WTC11 (cell line): Measurements from ENCODE around the gene ZNF804B. TPM values are rescaled to one million over a fixed set of nuclear protein-coding genes. Genes with fewer than 3 reads are reported as not detected.

Experiments
- ATAC-seq: fragments of 200-7000 bp; cut with Tn5 transposase; 2 replicates; pipeline ENCODE4 v1.10.0; 2021; ENCODE audit warnings: mild to moderate bottlenecking, moderate library complexity
- CTCF ChIA-PET: fragments of 300-600 bp; sonication (Branson Sonifier 250); formaldehyde crosslinking; loops from one replicate; lab custom pipeline; 2021; ENCODE audit warnings: antibody characterized with exemption; lab: Charles Lee
- POLR2A ChIA-PET: fragments of 350-600 bp; sonication (Branson Sonifier 250); formaldehyde crosslinking; loops from one replicate; lab custom pipeline; 2021; ENCODE audit warnings: antibody characterized with exemption; lab: Charles Lee
- DNase-seq: peaks from one replicate; pipeline ENCODE4 v3.0.0; 2021; ENCODE audit warnings: low spot score
- H3K27ac Mint-ChIP-seq: 2 replicates; pipeline ENCODE4 v1.8.0; 2021; ENCODE audit warnings: mixed read lengths
- H3K27me3 Mint-ChIP-seq: 2 replicates; pipeline ENCODE4 v1.8.0; 2021; ENCODE audit warnings: low read depth, mild to moderate bottlenecking, moderate library complexity, mixed read lengths
- H3K36me3 Mint-ChIP-seq: 2 replicates; pipeline ENCODE4 v1.8.0; 2021; ENCODE audit warnings: mixed read lengths
- H3K4me1 Mint-ChIP-seq: 2 replicates; pipeline ENCODE4 v1.8.0; 2022; ENCODE audit warnings: mixed read lengths
- H3K4me3 Mint-ChIP-seq: 2 replicates; pipeline ENCODE4 v1.8.0; 2021; ENCODE audit warnings: mild to moderate bottlenecking, moderate library complexity, mixed read lengths
- H3K9me3 Mint-ChIP-seq: 2 replicates; pipeline ENCODE4 v1.8.0; 2021; ENCODE audit warnings: mixed read lengths
- CBFB ChIP-seq: sonication (generic); formaldehyde crosslinking; IDR thresholded peaks from 2 replicates; pipeline ENCODE4 v1.8.1; 2022; ENCODE audit warnings: mild to moderate bottlenecking, low read depth, missing genetic modification reagents
- EMX1 ChIP-seq: fragments of 250-450 bp; sonication (Bioruptor Pico); IDR thresholded peaks from 2 replicates; pipeline ENCODE4 v1.8.0; 2021; ENCODE audit warnings: mild to moderate bottlenecking
- FOXP1 ChIP-seq: sonication (generic); formaldehyde crosslinking; IDR thresholded peaks from 2 replicates; pipeline ENCODE4 v1.8.0; 2022; ENCODE audit warnings: missing genetic modification reagents, mild to moderate bottlenecking, moderate library complexity, borderline replicate concordance
- GRHL2 ChIP-seq: fragments of 250-450 bp; sonication (Bioruptor Pico); IDR thresholded peaks from 2 replicates; pipeline ENCODE4 v1.8.0; 2022; ENCODE audit warnings: mild to moderate bottlenecking, moderate library complexity; ENCODE audit not compliant: insufficient replicate concordance, severe bottlenecking
- GTF2I ChIP-seq: fragments of 250-450 bp; sonication (Bioruptor Pico); conservative IDR thresholded peaks from 2 replicates; pipeline ENCODE4 v1.4.0; 2021; ENCODE audit warnings: mild to moderate bottlenecking
- HMGA2 ChIP-seq: fragments of 250-450 bp; sonication (Bioruptor Pico); IDR thresholded peaks from 2 replicates; pipeline ENCODE4 v1.4.0; 2021; ENCODE audit warnings: mild to moderate bottlenecking, moderate library complexity
- MXD4 ChIP-seq: fragments of 250-450 bp; sonication (Bioruptor Pico); IDR thresholded peaks from 2 replicates; pipeline ENCODE4 v1.8.0; 2021; ENCODE audit warnings: mild to moderate bottlenecking, moderate library complexity, borderline replicate concordance
- NFE2L1 ChIP-seq: sonication (generic); formaldehyde crosslinking; IDR thresholded peaks from 2 replicates; pipeline ENCODE4 v1.8.1; 2023; ENCODE audit warnings: missing genetic modification reagents
- NR1H2 ChIP-seq: sonication (generic); formaldehyde crosslinking; IDR thresholded peaks from 2 replicates; pipeline ENCODE4 v1.9.0; 2021; ENCODE audit warnings: mild to moderate bottlenecking, moderate library complexity, missing genetic modification reagents
- OVOL2 ChIP-seq: fragments of 250-450 bp; sonication (Bioruptor Pico); IDR thresholded peaks from 2 replicates; pipeline ENCODE4 v1.9.0; 2021; ENCODE audit warnings: mild to moderate bottlenecking, borderline replicate concordance
- SMAD4 ChIP-seq: sonication (generic); formaldehyde crosslinking; IDR thresholded peaks from 2 replicates; pipeline ENCODE4 v1.8.0; 2022; ENCODE audit warnings: mild to moderate bottlenecking, missing genetic modification reagents
- SOX15 ChIP-seq: fragments of 250-450 bp; sonication (Bioruptor Pico); IDR thresholded peaks from 2 replicates; pipeline ENCODE4 v1.9.0; 2021; ENCODE audit warnings: mild to moderate bottlenecking
- TEAD1 ChIP-seq: sonication (generic); formaldehyde crosslinking; IDR thresholded peaks from 2 replicates; pipeline ENCODE4 v1.8.0; 2022; ENCODE audit warnings: mild to moderate bottlenecking, missing genetic modification reagents
- TP53 ChIP-seq: sonication (generic); formaldehyde crosslinking; IDR thresholded peaks from 2 replicates; pipeline ENCODE4 v1.8.1; 2023; ENCODE audit warnings: mild to moderate bottlenecking, missing genetic modification reagents
- ZNF219 ChIP-seq: sonication (generic); formaldehyde crosslinking; IDR thresholded peaks from 2 replicates; pipeline ENCODE4 v1.8.0; 2023; ENCODE audit warnings: missing genetic modification reagents, mild to moderate bottlenecking, borderline replicate concordance
- total RNA-seq: library from RNA; stranded (reverse); gene quantifications from 3 replicates; pipeline ENCODE4 v1.2.3, GENCODE V29; 2021
- TF ChIP-seq, protein P1 (sequence below): sonication (generic); formaldehyde crosslinking; IDR thresholded peaks from 2 replicates; pipeline ENCODE4 v1.8.1; 2023; ENCODE audit warnings: mild to moderate bottlenecking, missing genetic modification reagents, borderline replicate concordance
- TF ChIP-seq, protein P2 (sequence below): fragments of 250-450 bp; sonication (Bioruptor Pico); IDR thresholded peaks from 2 replicates; pipeline ENCODE4 v1.9.0; 2021; ENCODE audit warnings: mild to moderate bottlenecking
- TF ChIP-seq, protein P3 (sequence below): sonication (generic); formaldehyde crosslinking; IDR thresholded peaks from 2 replicates; pipeline ENCODE4 v1.8.1; 2023; ENCODE audit warnings: mild to moderate bottlenecking, missing genetic modification reagents, moderate library complexity
- TF ChIP-seq, protein P4 (sequence below): sonication (generic); formaldehyde crosslinking; IDR thresholded peaks from 2 replicates; pipeline ENCODE4 v1.8.1; 2022; ENCODE audit warnings: missing genetic modification reagents, borderline replicate concordance
- TF ChIP-seq, protein P5 (sequence below): sonication (generic); formaldehyde crosslinking; IDR thresholded peaks from 2 replicates; pipeline ENCODE4 v1.8.1; 2022; ENCODE audit warnings: mild to moderate bottlenecking, missing genetic modification reagents, moderate library complexity, borderline replicate concordance

ZNF804B gene
- total RNA-seq, 1 experiment from 2014 or later = 0.04 TPM

DNA sequence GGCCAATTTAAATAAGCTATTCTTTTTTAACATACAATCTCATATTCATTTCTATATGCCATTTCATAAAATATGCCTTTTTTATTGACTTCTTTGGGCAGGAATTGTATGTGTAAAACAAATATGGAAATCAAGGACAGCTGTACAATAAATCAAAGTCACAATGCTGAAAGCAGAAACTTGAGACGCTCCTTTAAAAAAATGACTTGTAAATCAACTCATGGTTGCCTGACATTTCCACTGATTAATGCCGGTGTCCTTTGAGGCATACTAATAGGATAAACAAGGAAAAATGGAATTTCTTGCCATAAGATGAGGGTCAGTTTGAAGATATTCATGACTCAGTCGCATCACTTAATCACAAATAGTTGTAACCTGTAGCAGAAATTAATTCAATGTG is 283.4 kb downstream of the ZNF804B start (continued):
- TF ChIP-seq, protein P1, sequence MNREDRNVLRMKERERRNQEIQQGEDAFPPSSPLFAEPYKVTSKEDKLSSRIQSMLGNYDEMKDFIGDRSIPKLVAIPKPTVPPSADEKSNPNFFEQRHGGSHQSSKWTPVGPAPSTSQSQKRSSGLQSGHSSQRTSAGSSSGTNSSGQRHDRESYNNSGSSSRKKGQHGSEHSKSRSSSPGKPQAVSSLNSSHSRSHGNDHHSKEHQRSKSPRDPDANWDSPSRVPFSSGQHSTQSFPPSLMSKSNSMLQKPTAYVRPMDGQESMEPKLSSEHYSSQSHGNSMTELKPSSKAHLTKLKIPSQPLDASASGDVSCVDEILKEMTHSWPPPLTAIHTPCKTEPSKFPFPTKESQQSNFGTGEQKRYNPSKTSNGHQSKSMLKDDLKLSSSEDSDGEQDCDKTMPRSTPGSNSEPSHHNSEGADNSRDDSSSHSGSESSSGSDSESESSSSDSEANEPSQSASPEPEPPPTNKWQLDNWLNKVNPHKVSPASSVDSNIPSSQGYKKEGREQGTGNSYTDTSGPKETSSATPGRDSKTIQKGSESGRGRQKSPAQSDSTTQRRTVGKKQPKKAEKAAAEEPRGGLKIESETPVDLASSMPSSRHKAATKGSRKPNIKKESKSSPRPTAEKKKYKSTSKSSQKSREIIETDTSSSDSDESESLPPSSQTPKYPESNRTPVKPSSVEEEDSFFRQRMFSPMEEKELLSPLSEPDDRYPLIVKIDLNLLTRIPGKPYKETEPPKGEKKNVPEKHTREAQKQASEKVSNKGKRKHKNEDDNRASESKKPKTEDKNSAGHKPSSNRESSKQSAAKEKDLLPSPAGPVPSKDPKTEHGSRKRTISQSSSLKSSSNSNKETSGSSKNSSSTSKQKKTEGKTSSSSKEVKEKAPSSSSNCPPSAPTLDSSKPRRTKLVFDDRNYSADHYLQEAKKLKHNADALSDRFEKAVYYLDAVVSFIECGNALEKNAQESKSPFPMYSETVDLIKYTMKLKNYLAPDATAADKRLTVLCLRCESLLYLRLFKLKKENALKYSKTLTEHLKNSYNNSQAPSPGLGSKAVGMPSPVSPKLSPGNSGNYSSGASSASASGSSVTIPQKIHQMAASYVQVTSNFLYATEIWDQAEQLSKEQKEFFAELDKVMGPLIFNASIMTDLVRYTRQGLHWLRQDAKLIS = no peak
- no peak for TF ChIP-seq NFE2L1 (CRISPR knock-in tag)
- no peak for TF ChIP-seq MXD4
- TF ChIP-seq TEAD1 = no peak
- TF ChIP-seq, protein P2, sequence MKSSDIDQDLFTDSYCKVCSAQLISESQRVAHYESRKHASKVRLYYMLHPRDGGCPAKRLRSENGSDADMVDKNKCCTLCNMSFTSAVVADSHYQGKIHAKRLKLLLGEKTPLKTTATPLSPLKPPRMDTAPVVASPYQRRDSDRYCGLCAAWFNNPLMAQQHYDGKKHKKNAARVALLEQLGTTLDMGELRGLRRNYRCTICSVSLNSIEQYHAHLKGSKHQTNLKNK (CRISPR knock-in tag) = no peak
- no peak for TF ChIP-seq OVOL2 (CRISPR knock-in tag)
- TF ChIP-seq, protein P3, sequence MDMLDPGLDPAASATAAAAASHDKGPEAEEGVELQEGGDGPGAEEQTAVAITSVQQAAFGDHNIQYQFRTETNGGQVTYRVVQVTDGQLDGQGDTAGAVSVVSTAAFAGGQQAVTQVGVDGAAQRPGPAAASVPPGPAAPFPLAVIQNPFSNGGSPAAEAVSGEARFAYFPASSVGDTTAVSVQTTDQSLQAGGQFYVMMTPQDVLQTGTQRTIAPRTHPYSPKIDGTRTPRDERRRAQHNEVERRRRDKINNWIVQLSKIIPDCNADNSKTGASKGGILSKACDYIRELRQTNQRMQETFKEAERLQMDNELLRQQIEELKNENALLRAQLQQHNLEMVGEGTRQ (CRISPR knock-in tag) = no peak
- no peak for TF ChIP-seq CBFB (CRISPR knock-in tag)
- TF ChIP-seq, protein P4, sequence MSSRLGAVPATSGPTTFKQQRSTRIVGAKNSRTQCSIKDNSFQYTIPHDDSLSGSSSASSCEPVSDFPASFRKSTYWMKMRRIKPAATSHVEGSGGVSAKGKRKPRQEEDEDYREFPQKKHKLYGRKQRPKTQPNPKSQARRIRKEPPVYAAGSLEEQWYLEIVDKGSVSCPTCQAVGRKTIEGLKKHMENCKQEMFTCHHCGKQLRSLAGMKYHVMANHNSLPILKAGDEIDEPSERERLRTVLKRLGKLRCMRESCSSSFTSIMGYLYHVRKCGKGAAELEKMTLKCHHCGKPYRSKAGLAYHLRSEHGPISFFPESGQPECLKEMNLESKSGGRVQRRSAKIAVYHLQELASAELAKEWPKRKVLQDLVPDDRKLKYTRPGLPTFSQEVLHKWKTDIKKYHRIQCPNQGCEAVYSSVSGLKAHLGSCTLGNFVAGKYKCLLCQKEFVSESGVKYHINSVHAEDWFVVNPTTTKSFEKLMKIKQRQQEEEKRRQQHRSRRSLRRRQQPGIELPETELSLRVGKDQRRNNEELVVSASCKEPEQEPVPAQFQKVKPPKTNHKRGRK = no peak
- TF ChIP-seq SMAD4 (CRISPR knock-in tag) = no peak
- no peak for TF ChIP-seq GRHL2 (CRISPR knock-in tag)

DNA sequence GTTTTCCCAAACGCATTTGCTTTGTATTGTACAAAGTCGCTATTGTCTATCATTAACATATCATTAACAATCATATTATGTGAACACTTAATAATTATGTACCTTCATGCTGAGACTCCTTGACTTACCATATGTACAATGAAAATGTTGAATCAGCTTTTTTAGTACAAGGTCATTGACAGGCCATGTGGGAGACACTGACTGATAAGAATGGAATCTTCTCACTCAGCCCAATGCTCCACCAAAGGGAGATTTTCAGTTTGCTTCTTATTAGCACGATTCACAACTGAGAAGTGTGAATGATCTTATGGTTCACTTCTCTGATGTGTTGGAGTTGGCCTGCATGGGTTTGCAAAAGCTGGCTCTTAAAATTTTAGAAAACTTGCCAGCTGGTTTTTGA is 289.5 kb downstream of the ZNF804B start:
- Mint-ChIP-seq H3K27ac (no peak overlapping the region), H3K4me3 (no peak overlapping the region), H3K9me3 (peaks cover 36% of the 10 kb centered on the region), H3K36me3 (peaks cover 23% of the 10 kb centered on the region), H3K4me1 (no peaks in the 10 kb centered on the region), H3K27me3 (no peaks in the 10 kb centered on the region; the same call in 1 of the 2 replicates)
- ChIA-PET POLR2A (no interaction called here), CTCF (no interaction called here)
- no peak for DNase-seq
- no peak for ATAC-seq
- no peak for TF ChIP-seq EMX1
- no peak for TF ChIP-seq GTF2I (CRISPR knock-in tag)
- TF ChIP-seq, protein P5, sequence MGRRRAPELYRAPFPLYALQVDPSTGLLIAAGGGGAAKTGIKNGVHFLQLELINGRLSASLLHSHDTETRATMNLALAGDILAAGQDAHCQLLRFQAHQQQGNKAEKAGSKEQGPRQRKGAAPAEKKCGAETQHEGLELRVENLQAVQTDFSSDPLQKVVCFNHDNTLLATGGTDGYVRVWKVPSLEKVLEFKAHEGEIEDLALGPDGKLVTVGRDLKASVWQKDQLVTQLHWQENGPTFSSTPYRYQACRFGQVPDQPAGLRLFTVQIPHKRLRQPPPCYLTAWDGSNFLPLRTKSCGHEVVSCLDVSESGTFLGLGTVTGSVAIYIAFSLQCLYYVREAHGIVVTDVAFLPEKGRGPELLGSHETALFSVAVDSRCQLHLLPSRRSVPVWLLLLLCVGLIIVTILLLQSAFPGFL = no peak
- TF ChIP-seq SOX15 (CRISPR knock-in tag) = no peak
- TF ChIP-seq ZNF219 (CRISPR knock-in tag) = no peak
- TF ChIP-seq HMGA2 (CRISPR knock-in tag) = no peak
- TF ChIP-seq NR1H2 (CRISPR knock-in tag) = no peak
- no peak for TF ChIP-seq FOXP1 (CRISPR knock-in tag)
- no peak for TF ChIP-seq TP53 (CRISPR knock-in tag)
